ENCODE measurements around the gene ARFGAP1.

DNA sequence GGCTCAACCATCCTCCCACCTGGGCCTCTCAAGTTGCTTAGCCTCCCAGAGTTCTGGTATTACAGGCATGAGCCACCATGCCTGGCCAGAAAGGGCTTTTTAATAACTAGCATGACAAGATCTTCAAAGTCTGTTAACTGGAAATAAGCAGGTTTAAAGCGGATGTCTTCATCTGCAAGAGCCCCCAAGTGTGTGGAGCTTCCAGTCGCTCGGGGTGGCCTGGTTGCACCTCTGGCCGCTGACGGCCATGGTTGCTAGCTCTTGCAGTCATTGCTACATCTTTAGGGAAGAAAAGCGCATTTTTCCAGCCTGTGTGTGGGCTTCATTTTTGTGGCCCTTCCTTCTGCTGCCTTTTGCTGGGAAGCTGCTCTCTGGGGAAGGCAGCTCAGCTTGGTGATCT lies 7.8 kb downstream of the ARFGAP1 start:
- TF ChIP-seq POLR2AphosphoS5 (IDR thresholded peaks at IDR 0.05; ENCODE audit: low read depth) (no peak), EZH2 (IDR thresholded peaks at IDR 0.05; ENCODE audit: low read depth, unreplicated experiment) (no peak), EZH2phosphoT487 (IDR thresholded peaks at IDR 0.05; ENCODE audit: unreplicated experiment) (no peak), JUNB (IDR thresholded peaks at IDR 0.05; ENCODE audit: unreplicated experiment) (no peak), ZNF114 (CRISPR knock-in tag; IDR thresholded peaks at IDR 0.05) (no peak), CREB1 (CRISPR knock-in tag; IDR thresholded peaks at IDR 0.05; ENCODE audit: low read depth) (no peak), STAT1 (IDR thresholded peaks at IDR 0.05; ENCODE audit: unreplicated experiment) (no peak), NANOG (IDR thresholded peaks at IDR 0.05; ENCODE audit: borderline replicate concordance) (no peak)
- TF ChIP-seq, protein P1, sequence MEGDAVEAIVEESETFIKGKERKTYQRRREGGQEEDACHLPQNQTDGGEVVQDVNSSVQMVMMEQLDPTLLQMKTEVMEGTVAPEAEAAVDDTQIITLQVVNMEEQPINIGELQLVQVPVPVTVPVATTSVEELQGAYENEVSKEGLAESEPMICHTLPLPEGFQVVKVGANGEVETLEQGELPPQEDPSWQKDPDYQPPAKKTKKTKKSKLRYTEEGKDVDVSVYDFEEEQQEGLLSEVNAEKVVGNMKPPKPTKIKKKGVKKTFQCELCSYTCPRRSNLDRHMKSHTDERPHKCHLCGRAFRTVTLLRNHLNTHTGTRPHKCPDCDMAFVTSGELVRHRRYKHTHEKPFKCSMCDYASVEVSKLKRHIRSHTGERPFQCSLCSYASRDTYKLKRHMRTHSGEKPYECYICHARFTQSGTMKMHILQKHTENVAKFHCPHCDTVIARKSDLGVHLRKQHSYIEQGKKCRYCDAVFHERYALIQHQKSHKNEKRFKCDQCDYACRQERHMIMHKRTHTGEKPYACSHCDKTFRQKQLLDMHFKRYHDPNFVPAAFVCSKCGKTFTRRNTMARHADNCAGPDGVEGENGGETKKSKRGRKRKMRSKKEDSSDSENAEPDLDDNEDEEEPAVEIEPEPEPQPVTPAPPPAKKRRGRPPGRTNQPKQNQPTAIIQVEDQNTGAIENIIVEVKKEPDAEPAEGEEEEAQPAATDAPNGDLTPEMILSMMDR (conservative IDR thresholded peaks at IDR 0.05; ENCODE audit: low read depth in 2 of 2), result no peak
- TF ChIP-seq, protein P2, sequence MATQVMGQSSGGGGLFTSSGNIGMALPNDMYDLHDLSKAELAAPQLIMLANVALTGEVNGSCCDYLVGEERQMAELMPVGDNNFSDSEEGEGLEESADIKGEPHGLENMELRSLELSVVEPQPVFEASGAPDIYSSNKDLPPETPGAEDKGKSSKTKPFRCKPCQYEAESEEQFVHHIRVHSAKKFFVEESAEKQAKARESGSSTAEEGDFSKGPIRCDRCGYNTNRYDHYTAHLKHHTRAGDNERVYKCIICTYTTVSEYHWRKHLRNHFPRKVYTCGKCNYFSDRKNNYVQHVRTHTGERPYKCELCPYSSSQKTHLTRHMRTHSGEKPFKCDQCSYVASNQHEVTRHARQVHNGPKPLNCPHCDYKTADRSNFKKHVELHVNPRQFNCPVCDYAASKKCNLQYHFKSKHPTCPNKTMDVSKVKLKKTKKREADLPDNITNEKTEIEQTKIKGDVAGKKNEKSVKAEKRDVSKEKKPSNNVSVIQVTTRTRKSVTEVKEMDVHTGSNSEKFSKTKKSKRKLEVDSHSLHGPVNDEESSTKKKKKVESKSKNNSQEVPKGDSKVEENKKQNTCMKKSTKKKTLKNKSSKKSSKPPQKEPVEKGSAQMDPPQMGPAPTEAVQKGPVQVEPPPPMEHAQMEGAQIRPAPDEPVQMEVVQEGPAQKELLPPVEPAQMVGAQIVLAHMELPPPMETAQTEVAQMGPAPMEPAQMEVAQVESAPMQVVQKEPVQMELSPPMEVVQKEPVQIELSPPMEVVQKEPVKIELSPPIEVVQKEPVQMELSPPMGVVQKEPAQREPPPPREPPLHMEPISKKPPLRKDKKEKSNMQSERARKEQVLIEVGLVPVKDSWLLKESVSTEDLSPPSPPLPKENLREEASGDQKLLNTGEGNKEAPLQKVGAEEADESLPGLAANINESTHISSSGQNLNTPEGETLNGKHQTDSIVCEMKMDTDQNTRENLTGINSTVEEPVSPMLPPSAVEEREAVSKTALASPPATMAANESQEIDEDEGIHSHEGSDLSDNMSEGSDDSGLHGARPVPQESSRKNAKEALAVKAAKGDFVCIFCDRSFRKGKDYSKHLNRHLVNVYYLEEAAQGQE (IDR thresholded peaks at IDR 0.05; ENCODE audit: unreplicated experiment), result no peak
- TF ChIP-seq, protein P3, sequence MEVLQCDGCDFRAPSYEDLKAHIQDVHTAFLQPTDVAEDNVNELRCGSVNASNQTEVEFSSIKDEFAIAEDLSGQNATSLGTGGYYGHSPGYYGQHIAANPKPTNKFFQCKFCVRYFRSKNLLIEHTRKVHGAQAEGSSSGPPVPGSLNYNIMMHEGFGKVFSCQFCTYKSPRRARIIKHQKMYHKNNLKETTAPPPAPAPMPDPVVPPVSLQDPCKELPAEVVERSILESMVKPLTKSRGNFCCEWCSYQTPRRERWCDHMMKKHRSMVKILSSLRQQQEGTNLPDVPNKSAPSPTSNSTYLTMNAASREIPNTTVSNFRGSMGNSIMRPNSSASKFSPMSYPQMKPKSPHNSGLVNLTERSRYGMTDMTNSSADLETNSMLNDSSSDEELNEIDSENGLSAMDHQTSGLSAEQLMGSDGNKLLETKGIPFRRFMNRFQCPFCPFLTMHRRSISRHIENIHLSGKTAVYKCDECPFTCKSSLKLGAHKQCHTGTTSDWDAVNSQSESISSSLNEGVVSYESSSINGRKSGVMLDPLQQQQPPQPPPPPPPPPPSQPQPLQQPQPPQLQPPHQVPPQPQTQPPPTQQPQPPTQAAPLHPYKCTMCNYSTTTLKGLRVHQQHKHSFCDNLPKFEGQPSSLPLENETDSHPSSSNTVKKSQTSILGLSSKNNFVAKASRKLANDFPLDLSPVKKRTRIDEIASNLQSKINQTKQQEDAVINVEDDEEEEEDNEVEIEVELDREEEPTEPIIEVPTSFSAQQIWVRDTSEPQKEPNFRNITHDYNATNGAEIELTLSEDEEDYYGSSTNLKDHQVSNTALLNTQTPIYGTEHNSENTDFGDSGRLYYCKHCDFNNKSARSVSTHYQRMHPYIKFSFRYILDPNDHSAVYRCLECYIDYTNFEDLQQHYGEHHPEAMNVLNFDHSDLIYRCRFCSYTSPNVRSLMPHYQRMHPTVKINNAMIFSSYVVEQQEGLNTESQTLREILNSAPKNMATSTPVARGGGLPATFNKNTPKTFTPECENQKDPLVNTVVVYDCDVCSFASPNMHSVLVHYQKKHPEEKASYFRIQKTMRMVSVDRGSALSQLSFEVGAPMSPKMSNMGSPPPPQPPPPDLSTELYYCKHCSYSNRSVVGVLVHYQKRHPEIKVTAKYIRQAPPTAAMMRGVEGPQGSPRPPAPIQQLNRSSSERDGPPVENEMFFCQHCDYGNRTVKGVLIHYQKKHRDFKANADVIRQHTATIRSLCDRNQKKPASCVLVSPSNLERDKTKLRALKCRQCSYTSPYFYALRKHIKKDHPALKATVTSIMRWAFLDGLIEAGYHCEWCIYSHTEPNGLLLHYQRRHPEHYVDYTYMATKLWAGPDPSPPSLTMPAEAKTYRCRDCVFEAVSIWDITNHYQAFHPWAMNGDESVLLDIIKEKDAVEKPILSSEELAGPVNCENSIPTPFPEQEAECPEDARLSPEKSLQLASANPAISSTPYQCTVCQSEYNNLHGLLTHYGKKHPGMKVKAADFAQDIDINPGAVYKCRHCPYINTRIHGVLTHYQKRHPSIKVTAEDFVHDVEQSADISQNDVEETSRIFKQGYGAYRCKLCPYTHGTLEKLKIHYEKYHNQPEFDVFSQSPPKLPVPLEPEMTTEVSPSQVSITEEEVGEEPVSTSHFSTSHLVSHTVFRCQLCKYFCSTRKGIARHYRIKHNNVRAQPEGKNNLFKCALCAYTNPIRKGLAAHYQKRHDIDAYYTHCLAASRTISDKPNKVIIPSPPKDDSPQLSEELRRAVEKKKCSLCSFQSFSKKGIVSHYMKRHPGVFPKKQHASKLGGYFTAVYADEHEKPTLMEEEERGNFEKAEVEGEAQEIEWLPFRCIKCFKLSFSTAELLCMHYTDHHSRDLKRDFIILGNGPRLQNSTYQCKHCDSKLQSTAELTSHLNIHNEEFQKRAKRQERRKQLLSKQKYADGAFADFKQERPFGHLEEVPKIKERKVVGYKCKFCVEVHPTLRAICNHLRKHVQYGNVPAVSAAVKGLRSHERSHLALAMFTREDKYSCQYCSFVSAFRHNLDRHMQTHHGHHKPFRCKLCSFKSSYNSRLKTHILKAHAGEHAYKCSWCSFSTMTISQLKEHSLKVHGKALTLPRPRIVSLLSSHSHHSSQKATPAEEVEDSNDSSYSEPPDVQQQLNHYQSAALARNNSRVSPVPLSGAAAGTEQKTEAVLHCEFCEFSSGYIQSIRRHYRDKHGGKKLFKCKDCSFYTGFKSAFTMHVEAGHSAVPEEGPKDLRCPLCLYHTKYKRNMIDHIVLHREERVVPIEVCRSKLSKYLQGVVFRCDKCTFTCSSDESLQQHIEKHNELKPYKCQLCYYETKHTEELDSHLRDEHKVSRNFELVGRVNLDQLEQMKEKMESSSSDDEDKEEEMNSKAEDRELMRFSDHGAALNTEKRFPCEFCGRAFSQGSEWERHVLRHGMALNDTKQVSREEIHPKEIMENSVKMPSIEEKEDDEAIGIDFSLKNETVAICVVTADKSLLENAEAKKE (CRISPR knock-in tag; IDR thresholded peaks at IDR 0.05), result no peak
- TF ChIP-seq, protein P4, sequence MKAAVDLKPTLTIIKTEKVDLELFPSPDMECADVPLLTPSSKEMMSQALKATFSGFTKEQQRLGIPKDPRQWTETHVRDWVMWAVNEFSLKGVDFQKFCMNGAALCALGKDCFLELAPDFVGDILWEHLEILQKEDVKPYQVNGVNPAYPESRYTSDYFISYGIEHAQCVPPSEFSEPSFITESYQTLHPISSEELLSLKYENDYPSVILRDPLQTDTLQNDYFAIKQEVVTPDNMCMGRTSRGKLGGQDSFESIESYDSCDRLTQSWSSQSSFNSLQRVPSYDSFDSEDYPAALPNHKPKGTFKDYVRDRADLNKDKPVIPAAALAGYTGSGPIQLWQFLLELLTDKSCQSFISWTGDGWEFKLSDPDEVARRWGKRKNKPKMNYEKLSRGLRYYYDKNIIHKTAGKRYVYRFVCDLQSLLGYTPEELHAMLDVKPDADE (IDR thresholded peaks at IDR 0.05), result no peak
